Measurements from ENCODE around the gene DGUOK. TPM values are rescaled to one million over a fixed set of nuclear protein-coding genes. Genes with fewer than 3 reads are reported as not detected.

The DGUOK gene
- polyA plus RNA-seq, 1 donor (not counting 4 experiments of a cell fraction or from before 2014, with no cell fraction given): 102 TPM

- dilution Hi-C loops (cut with MboI; ENCODE audit: extremely low pct_ligation_motif_present, low sequenced_read_pairs): no loop called here
- Histone ChIP-seq H3K9ac (ENCODE audit: control insufficient read depth, extremely low read depth, insufficient read depth, low read length) (no peak overlapping the region), H4K20me1 (ENCODE audit: control insufficient read depth, extremely low read depth, insufficient read depth, low read length) (no peaks in the 10 kb centered on the region), H3K27ac (ENCODE audit: control insufficient read depth, insufficient read depth, low read length) (no peak overlapping the region), H3K9me3 (ENCODE audit: control insufficient read depth, low read depth, low read length) (no peaks in the 10 kb centered on the region), H3K4me3 (ENCODE audit: control insufficient read depth in 2 of 3, extremely low read depth in 1 of 3, insufficient read depth in 2 of 3, low read depth in 1 of 3, low read length in 3 of 3) (no peak overlapping the region), H3K36me3 (ENCODE audit: control insufficient read depth in 2 of 2, extremely low read depth in 1 of 2, insufficient read depth in 2 of 2, low read length in 2 of 2) (no peaks in the 10 kb centered on the region), H3K27me3 (ENCODE audit: control insufficient read depth, extremely low read depth, insufficient read depth, low read length) (no peaks in the 10 kb centered on the region), H3K4me1 (ENCODE audit: control insufficient read depth, extremely low read depth, insufficient read depth, low read length) (no peaks in the 10 kb centered on the region), H3K79me2 (ENCODE audit: control insufficient read depth, insufficient read depth, low read length) (no peaks in the 10 kb centered on the region), H2AFZ (ENCODE audit: control insufficient read depth, low read length) (no peak overlapping the region), H3K9me1 (ENCODE audit: control insufficient read depth, extremely low read depth, insufficient read depth, low read length) (no peaks in the 10 kb centered on the region), H3K4me2 (ENCODE audit: control insufficient read depth, extremely low read depth, insufficient read depth, low read depth, low read length) (no peak overlapping the region)
- no peak for TF ChIP-seq CTCF (optimal IDR thresholded peaks at IDR 0.05 in 1 of 3, IDR thresholded peaks at IDR 0.05 in 1 of 3, conservative IDR thresholded peaks at IDR 0.05 in 1 of 3; ENCODE audit: extremely low read depth in 1 of 3, insufficient read depth in 2 of 3, low read length in 3 of 3)
- no peak for TF ChIP-seq EZH2 (IDR thresholded peaks at IDR 0.05; ENCODE audit: low read length)
- FAIRE-seq (no peak), DNase-seq (ENCODE audit: low read depth, low spot score) (no peak)
Measured at GRCh38 chr2:73972846-73973245, 46.2 kb downstream of the DGUOK start.

DNA sequence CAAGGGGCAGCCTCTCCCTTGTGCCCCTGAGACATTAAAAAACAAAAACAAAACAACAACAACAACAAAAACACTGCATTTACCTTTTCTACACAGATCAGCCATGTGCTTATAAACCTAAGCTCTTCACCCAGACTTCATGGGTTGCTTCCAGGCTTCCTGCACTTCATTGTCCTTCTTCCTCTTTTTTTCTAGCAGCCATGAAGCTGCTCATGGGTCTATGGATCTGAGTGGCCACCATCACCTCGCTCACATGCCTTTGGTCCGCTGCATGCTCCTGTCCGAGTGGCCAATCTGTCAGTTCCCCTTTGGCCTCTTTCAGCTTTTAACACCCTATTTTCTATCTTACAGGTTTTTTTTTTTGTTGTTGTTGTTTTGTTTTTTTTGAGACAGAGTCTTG lies 49.1 kb downstream of the DGUOK start:
- Histone ChIP-seq H3K9me1 (ENCODE audit: control insufficient read depth, extremely low read depth, insufficient read depth, low read length) (no peaks in the 10 kb centered on the region), H3K4me3 (ENCODE audit: control insufficient read depth in 2 of 3, extremely low read depth in 1 of 3, insufficient read depth in 2 of 3, low read depth in 1 of 3, low read length in 3 of 3) (no peak overlapping the region), H3K9ac (ENCODE audit: control insufficient read depth, extremely low read depth, insufficient read depth, low read length) (no peak overlapping the region), H4K20me1 (ENCODE audit: control insufficient read depth, extremely low read depth, insufficient read depth, low read length) (no peaks in the 10 kb centered on the region), H3K27ac (ENCODE audit: control insufficient read depth, insufficient read depth, low read length) (no peak overlapping the region), H3K27me3 (ENCODE audit: control insufficient read depth, extremely low read depth, insufficient read depth, low read length) (no peaks in the 10 kb centered on the region), H3K36me3 (ENCODE audit: control insufficient read depth in 2 of 2, extremely low read depth in 1 of 2, insufficient read depth in 2 of 2, low read length in 2 of 2) (no peaks in the 10 kb centered on the region), H3K4me2 (ENCODE audit: control insufficient read depth, extremely low read depth, insufficient read depth, low read depth, low read length) (no peak overlapping the region), H3K9me3 (ENCODE audit: control insufficient read depth, low read depth, low read length) (no peaks in the 10 kb centered on the region), H2AFZ (ENCODE audit: control insufficient read depth, low read length) (no peak overlapping the region), H3K4me1 (ENCODE audit: control insufficient read depth, extremely low read depth, insufficient read depth, low read length) (peaks cover 19% of the 10 kb centered on the region), H3K79me2 (ENCODE audit: control insufficient read depth, insufficient read depth, low read length) (peaks cover 2% of the 10 kb centered on the region)
- dilution Hi-C loops (cut with MboI; ENCODE audit: extremely low pct_ligation_motif_present, low sequenced_read_pairs): no loop called here
- FAIRE-seq: no peak
- no peak for TF ChIP-seq EZH2 (IDR thresholded peaks at IDR 0.05; ENCODE audit: low read length)
- no peak for TF ChIP-seq CTCF (optimal IDR thresholded peaks at IDR 0.05 in 1 of 3, IDR thresholded peaks at IDR 0.05 in 1 of 3, conservative IDR thresholded peaks at IDR 0.05 in 1 of 3; ENCODE audit: extremely low read depth in 1 of 3, insufficient read depth in 2 of 3, low read length in 3 of 3)
- no peak for DNase-seq (ENCODE audit: low read depth, low spot score)
